ENCODE results near the gene RPSA. TPM values are rescaled to one million over a fixed set of nuclear protein-coding genes. Genes with fewer than 3 reads are reported as not detected.

The RPSA gene
- polyA plus RNA-seq, 1 experiment, result 3,266 TPM

- no peak overlapping the region for H3K27ac ChIP-seq (ENCODE audit: low read depth, low read length)
- no peak for DNase-seq (ENCODE audit: low read depth, low spot score)
- no peaks in the 10 kb centered on the region for H3K27me3 ChIP-seq (ENCODE audit: control insufficient read depth, insufficient read depth, low read length)
- H3K4me3 ChIP-seq (ENCODE audit: low read depth, low read length), result no peak overlapping the region
- POLR2A ChIA-PET, result no interaction called here
- H3K9me3 ChIP-seq (ENCODE audit: control insufficient read depth, insufficient read depth, low read length), result no peaks in the 10 kb centered on the region
- TF ChIP-seq CTCF (IDR thresholded peaks at IDR 0.05; ENCODE audit: low read depth, low read length), result no peak
- CTCF ChIA-PET, result no interaction called here
Observed at GRCh38 chr3:39398700-39399099, 7.8 kb upstream of the RPSA start.

GRCh38 chr3:39401983-39402382 is 4.5 kb upstream of the RPSA start:
- CTCF ChIA-PET, result interaction anchor here (1.2 kb wide), 1 partner anchor 46 kb away, joined by 3 read pairs; no protein-coding TSS in a partner anchor
- TF ChIP-seq CTCF (IDR thresholded peaks at IDR 0.05; ENCODE audit: low read depth, low read length), result no peak
- no peak for DNase-seq (ENCODE audit: low read depth, low spot score)
- Histone ChIP-seq H3K27ac (ENCODE audit: low read depth, low read length) (no peak overlapping the region), H3K9me3 (ENCODE audit: control insufficient read depth, insufficient read depth, low read length) (no peaks in the 10 kb centered on the region), H3K4me3 (ENCODE audit: low read depth, low read length) (no peak overlapping the region), H3K27me3 (ENCODE audit: control insufficient read depth, insufficient read depth, low read length) (no peaks in the 10 kb centered on the region)
- POLR2A ChIA-PET, result no interaction called here

- DNase-seq (ENCODE audit: low read depth, low spot score), result no peak
- no peak for TF ChIP-seq CTCF (IDR thresholded peaks at IDR 0.05; ENCODE audit: low read depth, low read length)
- CTCF ChIA-PET, result interaction anchor here (0.7 to 2.8 kb wide), 3 partner anchors 8 to 117 kb away, joined by 3 to 12 read pairs (median 3); no protein-coding TSS in a partner anchor
- H3K27ac ChIP-seq (ENCODE audit: low read depth, low read length), result no peak overlapping the region
- H3K27me3 ChIP-seq (ENCODE audit: control insufficient read depth, insufficient read depth, low read length), result no peaks in the 10 kb centered on the region
- H3K9me3 ChIP-seq (ENCODE audit: control insufficient read depth, insufficient read depth, low read length), result no peaks in the 10 kb centered on the region
- POLR2A ChIA-PET, result no interaction called here
- no peak overlapping the region for H3K4me3 ChIP-seq (ENCODE audit: low read depth, low read length)
Observed at GRCh38 chr3:39404943-39405686, 1.4 kb upstream of the RPSA start.

GRCh38 chr3:39405687-39406367 is 693 bp upstream of the RPSA start:
- POLR2A ChIA-PET, result interaction anchor here (0.7 to 1.7 kb wide), 4 partner anchors 8 to 259 kb away, joined by 3 to 12 read pairs (median 3); no protein-coding TSS in a partner anchor
- H3K27ac ChIP-seq (ENCODE audit: low read depth, low read length), result peak overlapping the region; percentile 80
- CTCF ChIA-PET, result interaction anchor here (0.7 to 2.8 kb wide), 5 partner anchors 9 to 118 kb away, joined by 3 to 12 read pairs (median 4); no protein-coding TSS in a partner anchor

More at GRCh38 chr3:39405687-39406367, 693 bp upstream of the RPSA start:
- H3K4me3 ChIP-seq (ENCODE audit: low read depth, low read length), result peak overlapping the region; percentile 85
- H3K27me3 ChIP-seq (ENCODE audit: control insufficient read depth, insufficient read depth, low read length), result no peaks in the 10 kb centered on the region
- DNase-seq (ENCODE audit: low read depth, low spot score), result no peak
- H3K9me3 ChIP-seq (ENCODE audit: control insufficient read depth, insufficient read depth, low read length), result no peaks in the 10 kb centered on the region
- TF ChIP-seq CTCF (IDR thresholded peaks at IDR 0.05; ENCODE audit: low read depth, low read length), result no peak
